ENCODE results near the gene HDAC11.

HDAC11 gene

DNA sequence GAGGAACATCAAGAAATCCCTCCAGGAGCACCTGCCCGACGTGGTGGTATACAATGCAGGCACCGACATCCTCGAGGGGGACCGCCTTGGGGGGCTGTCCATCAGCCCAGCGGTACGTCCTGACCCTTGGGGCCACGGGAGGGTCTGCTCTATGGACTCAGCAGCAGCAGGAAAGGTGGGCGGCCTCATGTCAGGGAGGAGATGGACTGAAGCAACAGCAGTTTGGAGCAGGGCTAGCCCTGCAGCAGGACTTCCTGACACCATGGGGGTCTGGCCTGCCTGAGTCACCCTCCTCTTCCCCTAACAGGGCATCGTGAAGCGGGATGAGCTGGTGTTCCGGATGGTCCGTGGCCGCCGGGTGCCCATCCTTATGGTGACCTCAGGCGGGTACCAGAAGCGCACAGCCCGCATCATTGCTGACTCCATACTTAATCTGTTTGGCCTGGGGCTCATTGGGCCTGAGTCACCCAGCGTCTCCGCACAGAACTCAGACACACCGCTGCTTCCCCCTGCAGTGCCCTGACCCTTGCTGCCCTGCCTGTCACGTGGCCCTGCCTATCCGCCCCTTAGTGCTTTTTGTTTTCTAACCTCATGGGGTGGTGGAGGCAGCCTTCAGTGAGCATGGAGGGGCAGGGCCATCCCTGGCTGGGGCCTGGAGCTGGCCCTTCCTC, 24.2 kb downstream of the HDAC11 start:
- ATAC-seq (ENCODE audit: low read depth) (no peak), DNase-seq (ENCODE audit: low spot score in 2 of 2) (no peak)
- peaks cover 6% of the 10 kb centered on the region for H3K27me3 Mint-ChIP-seq
- H3K27ac Mint-ChIP-seq: no peak overlapping the region
- no peaks in the 10 kb centered on the region for H3K9me3 Mint-ChIP-seq
- no peaks in the 10 kb centered on the region for H3K4me1 Mint-ChIP-seq
- H3K36me3 Mint-ChIP-seq: no peaks in the 10 kb centered on the region
- H3K4me3 Mint-ChIP-seq: no peak overlapping the region

DNA sequence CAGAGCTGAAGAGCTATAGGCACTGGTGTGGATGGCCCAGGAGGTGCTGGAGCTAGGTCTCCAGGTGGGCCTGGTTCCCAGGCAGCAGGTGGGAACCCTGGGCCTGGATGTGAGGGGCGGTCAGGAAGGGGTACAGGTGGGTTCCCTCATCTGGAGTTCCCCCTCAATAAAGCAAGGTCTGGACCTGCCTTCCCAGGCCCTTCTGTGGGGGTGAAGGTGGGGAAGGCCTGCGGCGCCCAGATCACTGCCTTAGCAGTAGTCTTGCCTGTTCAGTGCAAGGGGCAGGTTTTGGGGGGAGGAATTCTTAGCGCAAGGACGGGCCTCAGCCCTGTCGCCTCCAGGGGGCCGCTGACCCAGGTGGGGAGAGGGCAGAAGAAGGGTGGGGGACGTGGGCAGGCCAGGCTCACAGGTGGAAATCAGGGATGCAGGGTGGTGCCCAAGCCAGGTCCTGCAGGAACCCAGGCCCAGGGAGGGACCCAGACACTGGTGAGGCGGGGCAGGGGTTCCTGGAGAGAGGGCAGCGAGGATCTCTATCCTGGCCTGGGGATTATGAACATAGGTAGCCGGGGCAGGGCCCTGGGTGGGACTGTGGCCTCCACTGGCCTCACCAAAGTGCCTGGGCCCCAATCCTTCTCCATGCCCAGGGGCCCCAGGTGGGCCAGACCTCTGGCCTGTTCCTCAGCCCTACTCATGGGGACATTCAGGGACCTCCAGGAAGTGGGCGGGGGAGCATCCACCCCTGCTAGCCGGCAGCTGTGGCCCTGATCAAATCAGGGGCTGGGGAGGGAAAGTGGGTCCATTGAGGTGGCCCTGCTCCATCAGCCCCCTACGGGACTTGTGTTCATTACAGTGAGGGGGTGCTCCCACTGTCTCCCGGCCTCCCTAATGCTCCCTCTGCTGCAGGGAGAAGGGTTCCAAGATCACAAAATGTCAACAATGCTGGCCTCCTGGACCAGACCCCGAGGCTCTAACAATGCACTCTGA, 25.3 kb downstream of the HDAC11 start:
- Mint-ChIP-seq H3K27ac (no peak overlapping the region), H3K36me3 (no peaks in the 10 kb centered on the region), H3K4me3 (no peak overlapping the region), H3K4me1 (no peaks in the 10 kb centered on the region), H3K27me3 (peaks cover 6% of the 10 kb centered on the region), H3K9me3 (no peaks in the 10 kb centered on the region)
- ATAC-seq (ENCODE audit: low read depth) (no peak), DNase-seq (ENCODE audit: low spot score in 2 of 2) (no peak)

DNA sequence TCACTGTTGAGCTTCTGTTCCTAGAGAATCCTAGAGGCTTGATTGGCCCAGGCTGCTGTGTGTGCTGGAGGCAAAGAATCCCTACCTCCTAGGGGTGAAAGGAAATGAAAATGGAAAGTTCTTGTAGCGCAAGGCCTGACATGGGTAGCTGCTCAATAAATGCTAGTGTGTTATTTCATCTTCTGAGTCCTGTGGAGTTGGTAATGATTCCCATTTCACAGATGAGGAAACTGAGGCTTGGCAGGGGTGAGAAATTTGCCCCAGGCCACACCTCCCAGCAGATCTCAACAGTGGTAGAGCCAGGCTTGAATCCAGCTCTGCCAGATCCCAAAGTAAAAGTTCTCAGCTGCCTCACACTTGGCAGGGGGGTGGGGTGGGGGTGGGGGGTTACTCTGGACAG, 26.1 kb downstream of the HDAC11 start:
- no peaks in the 10 kb centered on the region for H3K36me3 Mint-ChIP-seq
- no peaks in the 10 kb centered on the region for H3K9me3 Mint-ChIP-seq
- ATAC-seq (ENCODE audit: low read depth) (no peak), DNase-seq (ENCODE audit: low spot score in 2 of 2) (no peak)
- H3K4me3 Mint-ChIP-seq: no peak overlapping the region
- no peak overlapping the region for H3K27ac Mint-ChIP-seq
- H3K27me3 Mint-ChIP-seq: peaks cover 3% of the 10 kb centered on the region
- no peaks in the 10 kb centered on the region for H3K4me1 Mint-ChIP-seq

DNA sequence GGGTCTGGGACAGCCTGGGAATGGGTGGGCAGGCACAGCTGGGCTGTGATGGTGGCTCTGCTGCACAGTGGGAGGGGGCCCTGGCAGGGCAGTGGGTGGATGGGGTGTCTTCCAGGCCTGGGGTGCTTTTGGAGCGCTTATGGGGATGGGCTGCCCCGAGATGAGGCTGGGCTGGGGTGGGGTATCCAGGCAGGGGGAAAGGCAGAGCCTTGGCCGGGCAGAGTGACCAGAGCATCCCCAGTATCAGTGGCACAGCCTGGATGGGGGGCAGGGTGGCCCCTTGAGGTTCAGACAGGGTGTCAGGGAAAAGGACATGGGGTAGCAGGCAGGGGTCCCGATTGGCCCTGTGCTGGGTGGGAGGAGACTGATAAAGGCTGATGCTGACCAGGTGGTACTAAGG, 26.6 kb downstream of the HDAC11 start:
- no peak overlapping the region for H3K27ac Mint-ChIP-seq
- DNase-seq (ENCODE audit: low spot score in 2 of 2) (no peak), ATAC-seq (ENCODE audit: low read depth) (no peak)
- no peak overlapping the region for H3K4me3 Mint-ChIP-seq
- H3K27me3 Mint-ChIP-seq: peaks cover 3% of the 10 kb centered on the region
- no peaks in the 10 kb centered on the region for H3K36me3 Mint-ChIP-seq
- H3K4me1 Mint-ChIP-seq: no peaks in the 10 kb centered on the region
- H3K9me3 Mint-ChIP-seq: no peaks in the 10 kb centered on the region

DNA sequence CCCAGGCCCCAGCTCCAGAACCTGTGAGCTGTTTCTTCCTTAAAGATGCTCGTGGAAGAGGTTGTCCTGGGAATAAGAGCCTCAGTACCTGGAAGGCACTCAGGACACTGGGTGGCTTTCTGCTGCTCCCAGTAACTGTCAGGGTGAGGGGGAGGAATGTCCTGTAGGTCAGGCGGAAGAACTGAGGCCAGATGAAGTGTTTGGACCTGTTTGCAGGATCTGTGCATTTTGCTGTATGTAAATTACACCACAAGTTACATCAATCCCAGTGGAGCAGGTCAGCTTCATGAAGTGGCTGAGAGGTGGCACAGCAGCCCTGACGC, 27.1 kb downstream of the HDAC11 start:
- H3K27me3 Mint-ChIP-seq: peaks cover 3% of the 10 kb centered on the region
- no peak for DNase-seq (ENCODE audit: low spot score in 2 of 2)
- H3K4me3 Mint-ChIP-seq: no peak overlapping the region
- no peaks in the 10 kb centered on the region for H3K9me3 Mint-ChIP-seq
- no peak overlapping the region for H3K27ac Mint-ChIP-seq
- H3K36me3 Mint-ChIP-seq: no peaks in the 10 kb centered on the region
- H3K4me1 Mint-ChIP-seq: peaks cover 2% of the 10 kb centered on the region
- ATAC-seq (ENCODE audit: low read depth): no peak

DNA sequence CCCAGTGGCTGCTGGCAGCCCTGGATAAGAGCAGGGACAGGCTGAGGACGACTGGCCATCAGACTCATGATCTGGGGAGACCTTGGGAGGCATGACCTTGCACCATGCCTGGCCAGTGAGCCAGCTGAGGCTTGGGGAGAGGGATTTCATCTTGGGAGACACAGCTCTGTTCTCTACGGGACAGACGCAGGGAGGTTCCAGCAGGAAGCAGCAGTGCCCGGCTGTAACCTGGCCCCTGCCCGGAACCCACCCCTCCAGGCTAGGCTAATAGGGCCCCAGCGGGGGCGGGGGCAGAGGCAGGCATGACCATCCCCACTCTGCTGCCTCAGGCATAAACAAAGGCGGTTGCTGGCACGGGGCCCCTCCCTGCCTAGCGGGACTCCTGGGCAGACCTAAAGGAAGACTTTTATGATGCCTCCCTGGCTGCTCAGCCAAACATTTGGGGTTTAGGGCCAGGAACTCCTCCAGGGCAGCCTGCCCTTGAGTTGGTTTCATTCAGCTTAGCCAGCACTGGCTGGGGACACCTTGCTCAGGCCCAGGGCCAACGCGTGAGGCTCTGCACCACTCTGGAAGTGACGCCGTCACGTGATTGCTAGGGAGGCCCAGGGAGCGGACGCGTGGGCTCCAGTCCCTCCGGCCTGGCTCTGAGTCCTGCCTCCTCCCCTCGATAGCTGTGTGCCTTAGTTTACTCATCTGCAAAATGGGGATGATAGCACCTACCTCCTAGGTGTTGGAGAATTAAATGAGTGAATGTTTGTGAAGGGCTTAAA, 27.6 kb downstream of the HDAC11 start:
- Mint-ChIP-seq H3K9me3 (no peaks in the 10 kb centered on the region), H3K4me1 (peaks cover 2% of the 10 kb centered on the region), H3K4me3 (no peak overlapping the region), H3K36me3 (no peaks in the 10 kb centered on the region), H3K27ac (no peak overlapping the region), H3K27me3 (peaks cover 4% of the 10 kb centered on the region)
- ATAC-seq (ENCODE audit: low read depth) (no peak), DNase-seq (ENCODE audit: low spot score in 2 of 2) (no peak)

DNA sequence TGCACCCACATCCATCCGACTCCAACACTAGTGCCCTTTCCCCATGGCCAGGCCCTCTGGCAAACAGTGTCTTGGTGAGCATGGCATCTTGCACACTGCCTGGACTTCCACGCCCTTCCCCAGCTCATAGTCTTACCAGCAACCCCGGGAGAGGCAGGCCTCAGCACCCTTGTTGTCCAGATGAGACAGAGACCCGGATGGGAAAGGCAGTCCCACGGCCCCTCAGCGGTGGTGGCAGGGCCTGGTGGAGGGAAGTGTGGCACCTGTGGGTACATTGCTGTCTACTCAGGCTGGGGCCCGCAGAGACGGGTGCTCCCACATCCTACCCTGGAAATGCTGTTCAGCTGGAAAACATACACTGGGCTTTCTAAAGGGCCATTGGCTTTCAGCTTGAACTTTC, 28.4 kb downstream of the HDAC11 start:
- DNase-seq (ENCODE audit: low spot score in 2 of 2) (no peak), ATAC-seq (ENCODE audit: low read depth) (no peak)
- no peak overlapping the region for H3K4me3 Mint-ChIP-seq
- no peak overlapping the region for H3K27ac Mint-ChIP-seq
- no peaks in the 10 kb centered on the region for H3K9me3 Mint-ChIP-seq
- peaks cover 4% of the 10 kb centered on the region for H3K27me3 Mint-ChIP-seq
- H3K4me1 Mint-ChIP-seq: peaks cover 2% of the 10 kb centered on the region
- H3K36me3 Mint-ChIP-seq: no peaks in the 10 kb centered on the region

DNA sequence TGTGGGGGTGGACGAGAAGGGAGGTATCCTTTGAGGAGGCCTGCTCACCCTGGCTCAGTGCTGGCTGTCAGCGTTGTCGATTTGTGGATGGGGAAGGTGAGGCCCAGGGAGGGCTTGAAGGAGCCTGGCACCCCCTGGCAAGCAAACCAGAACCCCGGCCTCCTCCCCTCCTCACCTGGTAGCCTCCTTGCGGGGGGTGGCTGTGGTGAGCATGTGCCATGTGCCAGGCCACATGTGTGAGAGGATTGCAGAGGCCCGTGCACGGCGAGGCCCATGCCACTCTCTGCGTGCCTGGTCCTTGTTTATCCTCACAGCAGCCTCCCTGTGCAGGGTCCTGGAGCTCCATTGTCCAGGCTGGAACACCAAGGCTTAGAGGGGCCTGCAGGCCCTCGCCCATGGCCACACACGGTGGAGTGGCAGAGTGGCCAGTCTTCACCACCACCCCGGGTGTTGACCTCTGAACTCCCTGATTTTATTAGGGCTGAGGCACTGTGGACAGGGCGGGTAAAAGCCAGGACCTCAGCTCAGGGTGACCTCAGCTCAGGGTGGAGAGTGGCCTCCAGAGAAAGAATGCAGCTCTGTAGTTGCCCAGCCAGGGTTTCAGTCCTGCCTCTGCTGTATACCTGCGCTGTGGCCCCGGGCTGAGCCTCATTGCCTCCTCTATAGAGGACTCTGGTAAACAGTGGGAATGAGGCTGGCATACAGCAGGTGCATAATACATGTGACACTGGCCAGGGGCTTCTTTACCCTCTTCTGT, 29.1 kb downstream of the HDAC11 start:
- Mint-ChIP-seq H3K4me3 (no peak overlapping the region), H3K36me3 (no peaks in the 10 kb centered on the region), H3K9me3 (no peaks in the 10 kb centered on the region)

DNA sequence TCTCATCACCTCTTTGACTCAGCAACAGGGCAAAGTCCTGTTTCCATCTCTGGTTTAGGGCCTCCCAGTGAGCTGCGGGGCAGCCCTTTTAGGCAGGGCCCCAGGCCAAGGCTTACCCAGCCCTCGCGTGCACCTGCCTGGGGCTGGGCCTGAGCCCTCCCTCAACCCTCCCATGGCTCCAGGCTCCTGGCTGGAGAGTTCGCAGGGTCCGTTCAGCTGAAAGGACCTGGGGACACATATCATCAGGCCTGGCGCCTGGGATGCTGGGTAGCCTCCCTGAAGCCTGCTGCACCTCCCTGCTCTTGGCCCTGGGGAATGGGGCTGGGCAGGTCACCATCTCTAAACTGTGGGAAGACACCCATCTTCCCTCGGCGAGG, 29.7 kb downstream of the HDAC11 start:
- Mint-ChIP-seq H3K36me3 (no peaks in the 10 kb centered on the region), H3K4me3 (no peak overlapping the region), H3K27me3 (peaks cover 4% of the 10 kb centered on the region), H3K9me3 (no peaks in the 10 kb centered on the region), H3K27ac (no peak overlapping the region), H3K4me1 (peaks cover 2% of the 10 kb centered on the region)
- no peak for ATAC-seq (ENCODE audit: low read depth)
- DNase-seq (ENCODE audit: low spot score in 2 of 2): no peak

More for the DNA sequence above, 29.1 kb downstream of the HDAC11 start:
- peaks cover 2% of the 10 kb centered on the region for H3K4me1 Mint-ChIP-seq
- DNase-seq (ENCODE audit: low spot score in 2 of 2) (no peak), ATAC-seq (ENCODE audit: low read depth) (no peak)
- peaks cover 4% of the 10 kb centered on the region for H3K27me3 Mint-ChIP-seq
- H3K27ac Mint-ChIP-seq: no peak overlapping the region

DNA sequence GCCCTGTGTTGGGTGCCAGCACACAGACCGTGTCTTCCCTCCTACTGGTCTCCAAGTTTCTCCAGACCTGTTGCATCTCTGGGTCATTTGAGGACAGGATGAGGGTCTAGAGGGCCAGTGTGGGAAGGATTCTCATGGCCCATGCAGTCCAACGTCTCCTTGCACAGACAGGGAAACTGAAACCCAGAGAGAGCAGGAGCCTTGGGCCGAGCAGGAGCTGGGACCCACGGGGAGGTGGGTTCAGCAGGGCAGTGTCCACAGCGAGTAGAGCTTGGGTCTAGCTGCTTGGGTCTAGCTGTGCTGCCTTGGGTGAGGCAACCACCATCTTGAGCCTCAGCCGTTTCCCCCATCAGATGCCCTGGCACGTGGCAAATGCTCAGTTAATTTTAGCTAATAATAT, 32.3 kb downstream of the HDAC11 start:
- no peak overlapping the region for H3K27ac Mint-ChIP-seq
- peaks cover 3% of the 10 kb centered on the region for H3K27me3 Mint-ChIP-seq
- DNase-seq (ENCODE audit: low spot score in 2 of 2): no peak
- H3K36me3 Mint-ChIP-seq: no peaks in the 10 kb centered on the region
- no peak for ATAC-seq (ENCODE audit: low read depth)
- no peak overlapping the region for H3K4me3 Mint-ChIP-seq
- no peaks in the 10 kb centered on the region for H3K9me3 Mint-ChIP-seq
- H3K4me1 Mint-ChIP-seq: peaks cover 2% of the 10 kb centered on the region

DNA sequence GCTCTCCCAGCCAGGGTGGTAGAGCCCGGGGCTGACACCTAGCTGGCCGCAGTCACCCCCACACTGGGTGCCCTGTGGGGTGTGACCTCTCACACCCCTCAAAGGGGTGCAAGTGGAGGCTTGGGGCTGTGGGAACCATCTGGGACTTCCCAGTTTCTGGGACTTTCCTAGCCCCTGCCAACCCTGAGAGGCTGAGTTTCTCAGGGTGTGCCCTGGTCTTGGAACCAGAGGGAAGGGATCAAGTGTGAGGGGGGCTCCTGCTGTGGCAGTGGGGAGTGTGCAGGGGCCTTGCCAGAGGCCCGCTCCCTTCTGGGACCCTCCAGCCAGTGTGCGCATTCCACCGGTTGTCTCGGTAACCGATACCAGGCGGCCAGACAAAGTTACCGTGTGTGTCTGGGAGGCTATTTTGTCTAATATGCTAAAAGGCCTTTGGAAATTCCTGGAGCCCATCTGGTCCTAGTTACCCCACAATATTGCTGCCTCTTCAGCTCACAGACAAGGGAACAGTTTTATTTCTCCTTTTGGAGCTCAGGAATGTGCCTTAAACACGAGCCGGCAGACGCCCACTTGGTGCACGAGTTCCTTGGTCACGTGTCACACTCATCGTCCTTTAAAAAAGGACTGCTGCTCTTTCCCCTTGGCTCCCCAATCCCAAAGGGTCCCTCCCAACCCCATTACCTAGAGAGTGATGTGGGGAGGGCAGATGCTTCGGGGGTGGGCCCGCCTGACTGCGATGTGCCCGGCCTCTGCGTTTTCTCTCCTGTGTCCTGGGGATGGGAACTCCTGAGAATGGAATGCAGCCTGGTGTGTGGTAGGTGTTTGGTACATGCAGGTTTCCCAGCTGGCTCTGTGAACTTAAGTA, 33.2 kb downstream of the HDAC11 start:
- Mint-ChIP-seq H3K4me3 (no peak overlapping the region), H3K27me3 (peaks cover 6% of the 10 kb centered on the region), H3K27ac (no peak overlapping the region), H3K4me1 (peaks cover 2% of the 10 kb centered on the region), H3K9me3 (no peaks in the 10 kb centered on the region), H3K36me3 (no peaks in the 10 kb centered on the region)
- DNase-seq (ENCODE audit: low spot score in 2 of 2) (no peak), ATAC-seq (ENCODE audit: low read depth) (no peak)

DNA sequence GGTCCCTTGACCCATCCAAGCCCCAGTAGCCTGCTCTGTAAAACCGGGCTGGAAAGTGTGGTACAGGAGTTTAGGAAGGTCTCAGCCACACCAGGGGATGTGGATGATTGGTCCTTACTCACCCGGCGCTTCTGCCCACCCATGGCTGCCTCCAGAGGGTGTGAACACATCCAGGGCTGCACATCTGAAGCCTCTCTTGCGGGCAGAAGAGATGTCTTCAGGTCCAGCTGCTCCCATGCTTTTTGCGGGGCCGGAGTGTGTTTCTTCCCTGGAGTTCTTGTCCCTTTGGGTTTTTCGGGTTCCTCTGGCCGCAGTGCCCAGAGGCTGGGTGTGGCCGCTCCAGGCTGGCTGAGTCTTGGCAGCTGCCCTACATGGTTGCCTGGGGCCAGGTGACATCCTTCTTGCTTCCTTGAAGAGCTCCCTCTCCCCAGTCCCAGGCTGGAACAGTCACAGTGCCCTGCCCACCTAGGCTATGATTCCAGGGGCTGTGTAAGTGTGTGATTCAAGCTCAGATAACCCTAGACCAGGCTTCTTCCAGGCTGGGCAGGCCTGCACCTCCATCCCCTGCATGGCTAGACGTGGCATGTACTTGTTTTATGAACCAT, 33.9 kb downstream of the HDAC11 start:
- H3K27me3 Mint-ChIP-seq: peaks cover 7% of the 10 kb centered on the region
- ATAC-seq (ENCODE audit: low read depth) (no peak), DNase-seq (ENCODE audit: low spot score in 2 of 2) (no peak)
- H3K36me3 Mint-ChIP-seq: no peaks in the 10 kb centered on the region
- no peak overlapping the region for H3K27ac Mint-ChIP-seq
- peaks cover 2% of the 10 kb centered on the region for H3K4me1 Mint-ChIP-seq
- no peaks in the 10 kb centered on the region for H3K9me3 Mint-ChIP-seq
- no peak overlapping the region for H3K4me3 Mint-ChIP-seq
